Measurements from ENCODE around the gene COX6A1. TPM values are rescaled to one million over a fixed set of nuclear protein-coding genes. Genes with fewer than 3 reads are reported as not detected.
A peak's percentile ranks its signal among the peaks of the same experiment; 100 is the strongest.

Gene COX6A1
- total and polyA plus RNA-seq, 2 donors (not counting 3 experiments of a cell fraction or from before 2014, with no cell fraction given) = 299 to 1,327 TPM

DNA sequence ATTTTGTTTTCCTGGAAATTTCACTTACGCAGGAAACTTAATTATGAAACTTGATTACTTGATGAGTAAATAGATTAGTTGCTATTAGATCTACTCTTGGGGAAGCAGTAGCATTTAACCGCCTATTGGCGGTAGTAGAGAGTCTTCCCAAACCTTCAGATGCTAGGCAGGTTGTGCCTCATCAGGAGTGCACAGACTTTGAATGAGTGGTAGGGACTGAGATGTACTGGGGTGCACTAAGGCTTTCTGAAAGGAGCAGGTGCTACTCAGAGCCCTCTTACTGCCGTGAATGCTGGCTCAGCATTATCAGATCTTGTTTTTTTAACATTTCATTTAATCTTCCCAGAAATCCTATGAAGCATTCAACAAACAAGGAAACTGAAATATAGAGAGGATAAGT lies 16.1 kb downstream of the COX6A1 start:
- no peaks in the 10 kb centered on the region for H3K4me1 ChIP-seq (ENCODE audit: control insufficient read depth, extremely low read depth, insufficient read depth, low read length)
- H4K20me1 ChIP-seq (replicated peaks; ENCODE audit: control insufficient read depth, extremely low read depth, insufficient read depth, low read length) = peaks cover 4% of the 10 kb centered on the region
- H3K9me3 ChIP-seq (replicated peaks; ENCODE audit: control insufficient read depth, insufficient read depth, low read length) = no peaks in the 10 kb centered on the region
- FAIRE-seq (peak; percentile 67), DNase-seq (ENCODE audit: low read depth, low spot score) (peak; percentile 18)
- H3K27ac ChIP-seq (ENCODE audit: insufficient read depth, low read depth, low read length) = no peak overlapping the region
- ChIA-PET CTCF (interaction anchor here (1.3 to 2.5 kb wide), 2 partner anchors 11 kb away, joined by 3 to 8 read pairs; no protein-coding TSS in a partner anchor), POLR2A (no interaction called here)
- H3K36me3 ChIP-seq (ENCODE audit: control insufficient read depth in 2 of 2, extremely low read depth in 1 of 2, insufficient read depth in 2 of 2, low read length in 2 of 2) = peaks cover 4 to 17% of the 10 kb centered on the region in 2 experiments
- no peak overlapping the region for H3K4me2 ChIP-seq (ENCODE audit: insufficient read depth, low read length)
- H3K79me2 ChIP-seq (ENCODE audit: control insufficient read depth, insufficient read depth, low read length) = peaks cover 7% of the 10 kb centered on the region
- no peak overlapping the region for H3K9ac ChIP-seq (replicated peaks; ENCODE audit: extremely low read depth, insufficient read depth, low read length)
- no peak for TF ChIP-seq POLR2A (IDR thresholded peaks at IDR 0.05; ENCODE audit: low read depth, low read length)
- no peak for TF ChIP-seq EZH2 (IDR thresholded peaks at IDR 0.05; ENCODE audit: borderline replicate concordance, low read depth, low read length, severe bottlenecking)
- TF ChIP-seq FOS (IDR thresholded peaks at IDR 0.05; ENCODE audit: borderline replicate concordance, insufficient read depth, low read length) = no peak
- TF ChIP-seq MYC (IDR thresholded peaks at IDR 0.05; ENCODE audit: low read depth, low read length) = no peak
- TF ChIP-seq GATA2 (IDR thresholded peaks at IDR 0.05; ENCODE audit: insufficient read depth, insufficient read length, low read depth, low read length) = no peak
- TF ChIP-seq, protein P1, sequence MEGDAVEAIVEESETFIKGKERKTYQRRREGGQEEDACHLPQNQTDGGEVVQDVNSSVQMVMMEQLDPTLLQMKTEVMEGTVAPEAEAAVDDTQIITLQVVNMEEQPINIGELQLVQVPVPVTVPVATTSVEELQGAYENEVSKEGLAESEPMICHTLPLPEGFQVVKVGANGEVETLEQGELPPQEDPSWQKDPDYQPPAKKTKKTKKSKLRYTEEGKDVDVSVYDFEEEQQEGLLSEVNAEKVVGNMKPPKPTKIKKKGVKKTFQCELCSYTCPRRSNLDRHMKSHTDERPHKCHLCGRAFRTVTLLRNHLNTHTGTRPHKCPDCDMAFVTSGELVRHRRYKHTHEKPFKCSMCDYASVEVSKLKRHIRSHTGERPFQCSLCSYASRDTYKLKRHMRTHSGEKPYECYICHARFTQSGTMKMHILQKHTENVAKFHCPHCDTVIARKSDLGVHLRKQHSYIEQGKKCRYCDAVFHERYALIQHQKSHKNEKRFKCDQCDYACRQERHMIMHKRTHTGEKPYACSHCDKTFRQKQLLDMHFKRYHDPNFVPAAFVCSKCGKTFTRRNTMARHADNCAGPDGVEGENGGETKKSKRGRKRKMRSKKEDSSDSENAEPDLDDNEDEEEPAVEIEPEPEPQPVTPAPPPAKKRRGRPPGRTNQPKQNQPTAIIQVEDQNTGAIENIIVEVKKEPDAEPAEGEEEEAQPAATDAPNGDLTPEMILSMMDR (IDR thresholded peaks at IDR 0.05; ENCODE audit: extremely low read depth in 1 of 2, insufficient read depth in 1 of 2, low read depth in 1 of 2, low read length in 2 of 2) = peak; percentile 48 to 63
- TF ChIP-seq JUN (IDR thresholded peaks at IDR 0.05; ENCODE audit: borderline replicate concordance, insufficient read depth, insufficient read length, low read depth) = no peak
- TF ChIP-seq POLR2AphosphoS5 (IDR thresholded peaks at IDR 0.05; ENCODE audit: insufficient read depth, low read depth, low read length) = no peak
- dilution Hi-C loops (cut with MboI; ENCODE audit: extremely low pct_ligation_motif_present, low sequenced_read_pairs) = no loop called here
- no peaks in the 10 kb centered on the region for H3K9me1 ChIP-seq (replicated peaks; ENCODE audit: control insufficient read depth, extremely low read depth, insufficient read depth, low read length)
- no TSS peak for BruUV-seq (replicated peaks)
- no peak overlapping the region for H3K4me3 ChIP-seq (replicated peaks in 1 of 3; ENCODE audit: insufficient read depth in 1 of 3, low read depth in 1 of 3, low read length in 3 of 3)
- H2AFZ ChIP-seq (ENCODE audit: low read depth, low read length) = no peak overlapping the region
- intact Hi-C loops (cut with micrococcal nuclease) = no loop called here
- no peaks in the 10 kb centered on the region for H3K27me3 ChIP-seq (ENCODE audit: control insufficient read depth in 2 of 2, insufficient read depth in 2 of 2, low read length in 2 of 2)
